K562 (cell line): Measurements from ENCODE around the gene CCDC159. TPM values are rescaled to one million over a fixed set of nuclear protein-coding genes. Genes with fewer than 3 reads are reported as not detected.

ENCODE experiments used
- DPF2 ChIP-seq: fragments of 450-650 bp; IDR thresholded peaks from 2 replicates; pipeline ENCODE4 v1.6.1; 2016
- GABPB2 ChIP-seq: fragments of 250-450 bp; sonication (Bioruptor Pico); conservative IDR thresholded peaks from 2 replicates; pipeline ENCODE4 v1.5.1; 2021; ENCODE audit warnings: mild to moderate bottlenecking
- HMG20B ChIP-seq: fragments of 250-450 bp; sonication (Bioruptor Pico); IDR thresholded peaks from 2 replicates; pipeline ENCODE4 v1.5.0; 2021; ENCODE audit warnings: mild to moderate bottlenecking
- LARP7 ChIP-seq: fragments of 450-650 bp; IDR thresholded peaks from 2 replicates; pipeline ENCODE4 v1.6.1; 2016
- POLR2AphosphoS5 ChIP-seq: IDR thresholded peaks from 2 replicates; pipeline ENCODE4 v1.6.1; 2011; ENCODE audit warnings: mild to moderate bottlenecking, low read depth, low read length, moderate library complexity; ENCODE audit not compliant: control insufficient read depth, insufficient read depth
- PURB ChIP-seq: sonication (generic); formaldehyde crosslinking; IDR thresholded peaks from 2 replicates; pipeline ENCODE4 v1.9.0; 2021; ENCODE audit warnings: low read depth, mild to moderate bottlenecking, missing genetic modification reagents
- ZEB2 ChIP-seq: fragments of 450-650 bp; IDR thresholded peaks from 2 replicates; pipeline ENCODE4 v1.6.1; 2016
- ZNF165 ChIP-seq: fragments of 250-450 bp; sonication (Bioruptor Pico); IDR thresholded peaks from 2 replicates; pipeline ENCODE4 v1.4.0; 2020; ENCODE audit warnings: borderline replicate concordance
- ZNF584 ChIP-seq: fragments of 200-800 bp; sonication (Bioruptor generic); IDR thresholded peaks from 2 replicates; pipeline ENCODE4 v1.6.1; 2016; ENCODE audit warnings: low read depth, mild to moderate bottlenecking, missing genetic modification characterization, missing compliant biosample characterization
- ZNF75A ChIP-seq: fragments of 450-650 bp; formaldehyde crosslinking; IDR thresholded peaks from 2 replicates; pipeline ENCODE4 v1.4.0; 2020; ENCODE audit warnings: mild to moderate bottlenecking
- ZNF766 ChIP-seq: fragments of 200-800 bp; sonication (Bioruptor generic); conservative IDR thresholded peaks from 2 replicates; pipeline ENCODE4 v1.6.1; 2016; ENCODE audit warnings: missing genetic modification characterization, missing compliant biosample characterization
- polyA plus RNA-seq, 8 experiments: library from polyadenylated mRNA; depleted of rRNA in 4 of 8; stranded (reverse) in 5 of 8; unstranded in 3 of 8; fragments of >200 nt; fragmentation: Nextera tagmentation in 2 of 8; fragmentation: Illumina TruSeq in 1 of 8; extraction: Ambion mirVana in 2 of 8; extraction: Trizol in 1 of 8; gene quantifications; 2 replicates each; pipeline versions ENCODE4 v1.2.1 to v1.2.3, GENCODE V29; 2011 to 2014; ENCODE audit warnings: inconsistent platforms in 1 of 8, missing spikeins in 1 of 8
- total RNA-seq, 7 experiments: library from RNA; depleted of rRNA in 6 of 7; stranded (reverse); fragments of >200 nt in 6 of 7; fragmentation: Illumina TruSeq in 2 of 7; extraction: Trizol in 2 of 7; gene quantifications; 2 replicates each; pipeline versions ENCODE4 v1.2.1 to v1.2.3, GENCODE V29; 2011 to 2021; ENCODE audit warnings: low replicate concordance in 1 of 7
- TF ChIP-seq, protein P1 (sequence below): fragments of 250-450 bp; sonication (Bioruptor Pico); IDR thresholded peaks from 2 replicates; pipeline ENCODE4 v1.9.0; 2021; ENCODE audit warnings: mild to moderate bottlenecking, inconsistent platforms
- TF ChIP-seq, protein P2 (sequence below), 2 experiments: fragments of 450-650 bp; formaldehyde crosslinking in 1 of 2; IDR thresholded peaks; 2 replicates each; pipeline versions ENCODE4 v1.4.0 to v1.6.1; 2014 to 2020; ENCODE audit warnings: mild to moderate bottlenecking in 2 of 2, borderline replicate concordance in 1 of 2, low read depth in 1 of 2
- TF ChIP-seq, protein P3 (sequence below): fragments of 450-650 bp; formaldehyde crosslinking; IDR thresholded peaks from 2 replicates; pipeline ENCODE4 v1.4.0; 2022; ENCODE audit warnings: missing genetic modification characterization

The CCDC159 gene
- total and polyA plus RNA-seq, 9 of the 15 experiments (the other 6 are each of a cell fraction or from before 2014, with no cell fraction given), result 0.68 to 10.1 (median 4.7) TPM

DNA sequence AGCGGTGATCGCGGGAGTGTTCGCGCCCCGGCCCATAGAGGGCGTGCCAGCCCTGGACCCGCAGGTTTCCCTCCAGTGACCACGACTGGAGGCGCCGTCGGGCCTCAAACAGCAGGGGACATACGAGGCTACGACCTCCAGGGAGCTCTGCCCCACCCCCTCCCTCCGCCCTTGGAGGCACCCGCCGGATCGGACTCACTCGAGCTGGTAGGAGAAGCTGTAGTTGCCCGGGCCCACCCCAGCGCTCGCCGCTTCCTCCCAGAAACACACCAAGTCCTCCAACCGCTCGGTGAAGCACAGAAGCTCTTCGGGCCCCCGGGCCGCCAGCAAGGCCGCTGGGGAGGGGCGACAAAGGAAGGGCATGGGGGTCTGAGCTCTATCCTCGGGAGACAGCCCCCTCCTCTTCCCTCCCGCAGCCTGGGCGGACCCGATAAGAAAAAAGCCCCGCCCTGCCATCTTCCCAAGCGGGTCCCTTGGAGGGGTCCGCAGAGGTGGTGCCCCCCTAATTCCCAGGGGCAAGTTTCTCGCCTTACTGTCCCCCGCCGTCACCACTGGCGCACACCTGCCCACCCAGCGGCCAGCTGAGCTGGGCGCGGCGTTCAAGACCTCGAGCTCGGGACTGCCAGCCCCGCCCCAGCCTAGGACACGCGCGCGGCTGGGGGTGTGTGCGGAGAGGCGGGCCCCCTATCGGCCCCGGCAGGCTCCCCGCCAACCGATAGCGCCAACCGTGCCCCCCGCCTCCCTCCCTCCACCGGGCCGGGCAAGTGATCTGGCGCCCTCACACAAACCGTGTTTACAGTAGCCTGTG is 36.8 kb downstream of the CCDC159 start (continued):
- TF ChIP-seq, protein P1, sequence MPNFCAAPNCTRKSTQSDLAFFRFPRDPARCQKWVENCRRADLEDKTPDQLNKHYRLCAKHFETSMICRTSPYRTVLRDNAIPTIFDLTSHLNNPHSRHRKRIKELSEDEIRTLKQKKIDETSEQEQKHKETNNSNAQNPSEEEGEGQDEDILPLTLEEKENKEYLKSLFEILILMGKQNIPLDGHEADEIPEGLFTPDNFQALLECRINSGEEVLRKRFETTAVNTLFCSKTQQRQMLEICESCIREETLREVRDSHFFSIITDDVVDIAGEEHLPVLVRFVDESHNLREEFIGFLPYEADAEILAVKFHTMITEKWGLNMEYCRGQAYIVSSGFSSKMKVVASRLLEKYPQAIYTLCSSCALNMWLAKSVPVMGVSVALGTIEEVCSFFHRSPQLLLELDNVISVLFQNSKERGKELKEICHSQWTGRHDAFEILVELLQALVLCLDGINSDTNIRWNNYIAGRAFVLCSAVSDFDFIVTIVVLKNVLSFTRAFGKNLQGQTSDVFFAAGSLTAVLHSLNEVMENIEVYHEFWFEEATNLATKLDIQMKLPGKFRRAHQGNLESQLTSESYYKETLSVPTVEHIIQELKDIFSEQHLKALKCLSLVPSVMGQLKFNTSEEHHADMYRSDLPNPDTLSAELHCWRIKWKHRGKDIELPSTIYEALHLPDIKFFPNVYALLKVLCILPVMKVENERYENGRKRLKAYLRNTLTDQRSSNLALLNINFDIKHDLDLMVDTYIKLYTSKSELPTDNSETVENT (CRISPR knock-in tag), result peak; percentile 52; the same call in 1 of the 2 replicates
- TF ChIP-seq ZNF75A (CRISPR knock-in tag) (no peak), DPF2 (peak; percentile 68), ZNF766 (no peak), ZNF584 (no peak), ZEB2 (no peak), POLR2AphosphoS5 (0 out of 2 replicates have a peak, but pooled peaks have one; percentile 15), ZNF165 (no peak), GABPB2 (CRISPR knock-in tag) (no peak), LARP7 (no peak), HMG20B (CRISPR knock-in tag) (no peak), PURB (CRISPR knock-in tag) (no peak)
- TF ChIP-seq, protein P2, sequence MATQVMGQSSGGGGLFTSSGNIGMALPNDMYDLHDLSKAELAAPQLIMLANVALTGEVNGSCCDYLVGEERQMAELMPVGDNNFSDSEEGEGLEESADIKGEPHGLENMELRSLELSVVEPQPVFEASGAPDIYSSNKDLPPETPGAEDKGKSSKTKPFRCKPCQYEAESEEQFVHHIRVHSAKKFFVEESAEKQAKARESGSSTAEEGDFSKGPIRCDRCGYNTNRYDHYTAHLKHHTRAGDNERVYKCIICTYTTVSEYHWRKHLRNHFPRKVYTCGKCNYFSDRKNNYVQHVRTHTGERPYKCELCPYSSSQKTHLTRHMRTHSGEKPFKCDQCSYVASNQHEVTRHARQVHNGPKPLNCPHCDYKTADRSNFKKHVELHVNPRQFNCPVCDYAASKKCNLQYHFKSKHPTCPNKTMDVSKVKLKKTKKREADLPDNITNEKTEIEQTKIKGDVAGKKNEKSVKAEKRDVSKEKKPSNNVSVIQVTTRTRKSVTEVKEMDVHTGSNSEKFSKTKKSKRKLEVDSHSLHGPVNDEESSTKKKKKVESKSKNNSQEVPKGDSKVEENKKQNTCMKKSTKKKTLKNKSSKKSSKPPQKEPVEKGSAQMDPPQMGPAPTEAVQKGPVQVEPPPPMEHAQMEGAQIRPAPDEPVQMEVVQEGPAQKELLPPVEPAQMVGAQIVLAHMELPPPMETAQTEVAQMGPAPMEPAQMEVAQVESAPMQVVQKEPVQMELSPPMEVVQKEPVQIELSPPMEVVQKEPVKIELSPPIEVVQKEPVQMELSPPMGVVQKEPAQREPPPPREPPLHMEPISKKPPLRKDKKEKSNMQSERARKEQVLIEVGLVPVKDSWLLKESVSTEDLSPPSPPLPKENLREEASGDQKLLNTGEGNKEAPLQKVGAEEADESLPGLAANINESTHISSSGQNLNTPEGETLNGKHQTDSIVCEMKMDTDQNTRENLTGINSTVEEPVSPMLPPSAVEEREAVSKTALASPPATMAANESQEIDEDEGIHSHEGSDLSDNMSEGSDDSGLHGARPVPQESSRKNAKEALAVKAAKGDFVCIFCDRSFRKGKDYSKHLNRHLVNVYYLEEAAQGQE (IDR thresholded peaks at IDR 0.05; ENCODE audit: borderline replicate concordance), result peak; percentile 91
- TF ChIP-seq, protein P2 (CRISPR knock-in tag; IDR thresholded peaks at IDR 0.05; ENCODE audit: low read depth), result no peak
- TF ChIP-seq, protein P3, sequence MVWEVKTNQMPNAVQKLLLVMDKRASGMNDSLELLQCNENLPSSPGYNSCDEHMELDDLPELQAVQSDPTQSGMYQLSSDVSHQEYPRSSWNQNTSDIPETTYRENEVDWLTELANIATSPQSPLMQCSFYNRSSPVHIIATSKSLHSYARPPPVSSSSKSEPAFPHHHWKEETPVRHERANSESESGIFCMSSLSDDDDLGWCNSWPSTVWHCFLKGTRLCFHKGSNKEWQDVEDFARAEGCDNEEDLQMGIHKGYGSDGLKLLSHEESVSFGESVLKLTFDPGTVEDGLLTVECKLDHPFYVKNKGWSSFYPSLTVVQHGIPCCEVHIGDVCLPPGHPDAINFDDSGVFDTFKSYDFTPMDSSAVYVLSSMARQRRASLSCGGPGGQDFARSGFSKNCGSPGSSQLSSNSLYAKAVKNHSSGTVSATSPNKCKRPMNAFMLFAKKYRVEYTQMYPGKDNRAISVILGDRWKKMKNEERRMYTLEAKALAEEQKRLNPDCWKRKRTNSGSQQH (CRISPR knock-in tag), result no peak
